Epithelial cell of proximal tubule (primary cell): Measurements from ENCODE around the gene FBXL13. TPM values are rescaled to one million over a fixed set of nuclear protein-coding genes. Genes with fewer than 3 reads are reported as not detected.
"Not testable (repeated sequence)": the region's sequence is repeated elsewhere in the genome, so short reads cannot be mapped to it uniquely, and the experiment has no call there.

Experiments
- DNase-seq: peaks from one replicate; pipeline ENCODE4 v3.0.0-alpha.2; 2011; ENCODE audit warnings: low read depth
- H3K4me3 ChIP-seq: 2 replicates; pipeline ENCODE4 v1.5.1; 2011; ENCODE audit warnings: low read depth, mild to moderate bottlenecking, low read length
- total RNA-seq: library from RNA; depleted of rRNA; stranded (reverse); fragments of >200 nt; gene quantifications from 2 replicates; pipeline ENCODE4 v1.2.3, GENCODE V29; 2015
- TF ChIP-seq, protein P1 (sequence below): conservative IDR thresholded peaks from 2 replicates; pipeline ENCODE4 v1.5.1; 2012; ENCODE audit warnings: low read depth, mild to moderate bottlenecking, low read length

Gene FBXL13
- total RNA-seq, 1 donor from 2014 or later = 1.6 TPM

GRCh38 chr7:103001210-103001609 lies 73.4 kb downstream of the FBXL13 start:
- no peak for DNase-seq
- H3K4me3 ChIP-seq = no peak overlapping the region
- TF ChIP-seq, protein P1, sequence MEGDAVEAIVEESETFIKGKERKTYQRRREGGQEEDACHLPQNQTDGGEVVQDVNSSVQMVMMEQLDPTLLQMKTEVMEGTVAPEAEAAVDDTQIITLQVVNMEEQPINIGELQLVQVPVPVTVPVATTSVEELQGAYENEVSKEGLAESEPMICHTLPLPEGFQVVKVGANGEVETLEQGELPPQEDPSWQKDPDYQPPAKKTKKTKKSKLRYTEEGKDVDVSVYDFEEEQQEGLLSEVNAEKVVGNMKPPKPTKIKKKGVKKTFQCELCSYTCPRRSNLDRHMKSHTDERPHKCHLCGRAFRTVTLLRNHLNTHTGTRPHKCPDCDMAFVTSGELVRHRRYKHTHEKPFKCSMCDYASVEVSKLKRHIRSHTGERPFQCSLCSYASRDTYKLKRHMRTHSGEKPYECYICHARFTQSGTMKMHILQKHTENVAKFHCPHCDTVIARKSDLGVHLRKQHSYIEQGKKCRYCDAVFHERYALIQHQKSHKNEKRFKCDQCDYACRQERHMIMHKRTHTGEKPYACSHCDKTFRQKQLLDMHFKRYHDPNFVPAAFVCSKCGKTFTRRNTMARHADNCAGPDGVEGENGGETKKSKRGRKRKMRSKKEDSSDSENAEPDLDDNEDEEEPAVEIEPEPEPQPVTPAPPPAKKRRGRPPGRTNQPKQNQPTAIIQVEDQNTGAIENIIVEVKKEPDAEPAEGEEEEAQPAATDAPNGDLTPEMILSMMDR = no peak

DNA sequence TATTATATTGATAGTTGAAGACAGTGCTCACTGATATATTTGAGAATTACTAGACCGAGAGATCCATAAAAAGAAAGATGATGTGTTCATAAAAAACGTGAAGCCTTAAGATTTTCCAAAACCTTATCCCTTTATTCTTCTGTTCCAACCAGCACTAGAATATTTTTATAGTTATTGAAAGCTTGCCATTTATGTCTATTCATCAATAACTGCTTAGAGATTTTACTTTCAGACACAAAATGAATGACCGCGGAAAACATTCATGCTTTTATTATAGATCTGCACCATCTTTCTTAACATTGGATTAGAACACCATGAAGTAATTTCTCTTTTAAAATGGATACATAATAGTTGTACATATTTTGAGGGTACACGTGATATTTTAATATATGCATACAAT lies 77.6 kb downstream of the FBXL13 start:
- no peak for DNase-seq
- H3K4me3 ChIP-seq = no peak overlapping the region
- TF ChIP-seq, protein P1 = no peak

DNA sequence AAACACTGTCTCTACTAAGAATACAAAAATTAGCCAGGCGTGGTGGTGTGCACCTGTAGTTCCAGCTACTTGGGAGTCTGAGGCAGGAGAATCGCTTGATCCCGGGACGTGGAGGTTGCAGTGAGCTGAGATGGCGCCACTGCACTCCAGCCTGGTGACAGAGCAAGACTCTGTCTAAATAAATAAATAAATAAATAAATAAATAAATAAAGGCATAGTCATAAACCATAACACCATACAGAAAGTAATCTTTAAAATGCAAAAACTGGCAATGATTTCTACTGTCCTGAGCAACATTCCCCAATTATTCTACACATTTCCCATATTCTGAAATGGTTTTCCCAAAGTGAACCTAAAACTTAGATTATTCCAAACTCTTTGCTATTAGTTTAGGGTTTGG lies 79.0 kb downstream of the FBXL13 start:
- H3K4me3 ChIP-seq, DNase-seq: not testable (repeated sequence)

DNA sequence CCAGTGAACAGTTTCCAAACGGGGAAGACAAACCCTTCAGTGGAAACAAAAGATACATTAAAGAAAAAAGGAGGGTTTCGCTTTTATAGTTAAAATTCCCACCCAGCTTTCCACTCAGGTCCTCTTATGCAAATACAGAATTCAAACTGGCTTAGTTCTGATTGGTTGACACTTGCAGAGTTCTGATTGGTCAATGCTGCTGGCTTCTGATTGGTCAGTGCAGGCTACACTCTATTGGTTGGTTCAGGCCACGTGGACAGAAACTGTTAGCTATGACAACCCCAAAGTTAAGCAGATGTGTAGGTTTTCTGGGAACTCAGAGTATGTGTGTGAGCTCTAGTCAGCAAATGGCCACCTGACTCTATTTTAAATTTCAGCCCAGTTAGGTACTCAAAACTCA lies 80.0 kb downstream of the FBXL13 start:
- no peak overlapping the region for H3K4me3 ChIP-seq
- no peak for DNase-seq
- TF ChIP-seq, protein P1 = no peak

DNA sequence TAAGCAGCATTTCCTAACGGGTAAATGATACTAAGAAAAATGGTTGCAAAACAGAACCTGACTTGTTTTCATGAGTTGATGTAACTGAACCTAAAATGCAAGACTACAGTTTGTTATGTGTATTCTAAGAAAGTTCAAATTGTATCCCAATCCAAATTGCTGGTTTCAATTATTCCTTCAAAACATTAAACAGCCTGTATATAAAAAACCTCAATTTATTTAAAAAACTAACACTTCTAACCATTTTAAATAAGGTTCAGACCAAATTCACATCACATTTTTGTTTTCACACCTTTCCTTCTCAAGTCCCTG lies 80.9 kb downstream of the FBXL13 start:
- no peak for DNase-seq
- no peak overlapping the region for H3K4me3 ChIP-seq
- TF ChIP-seq, protein P1 = no peak

- H3K4me3 ChIP-seq = no peak overlapping the region
- DNase-seq = no peak
- TF ChIP-seq, protein P1 = no peak
These were observed 81.5 kb downstream of the FBXL13 start for GRCh38 chr7:102992938-102993717.

DNA sequence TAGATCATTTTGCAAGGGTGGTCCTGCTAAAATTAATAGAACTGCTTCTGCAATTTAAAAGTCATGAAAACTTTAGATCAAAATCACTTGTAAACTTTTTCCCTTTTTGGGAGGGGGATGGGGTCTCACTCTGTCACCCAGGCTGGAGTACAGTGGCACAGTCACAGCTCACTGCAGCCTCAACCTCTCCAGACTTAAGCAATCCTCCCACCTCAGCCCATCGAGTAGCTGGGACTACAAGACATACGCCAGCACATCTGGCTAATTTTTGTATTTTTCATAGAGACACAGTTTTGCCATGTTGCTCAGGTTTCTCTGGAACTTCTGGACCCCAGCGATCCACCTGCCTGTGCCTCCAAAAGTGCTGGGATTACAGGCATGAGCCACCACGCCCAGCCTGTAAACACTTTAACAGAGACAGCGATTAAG lies 82.1 kb downstream of the FBXL13 start:
- no peak for DNase-seq
- H3K4me3 ChIP-seq = no peak overlapping the region
- TF ChIP-seq, protein P1 = no peak
